HepG2 (cell line): ENCODE measurements around the gene ANO1. TPM values are rescaled to one million over a fixed set of nuclear protein-coding genes. Genes with fewer than 3 reads are reported as not detected.

Source experiments
- ATAC-seq: fragments of 200-7000 bp; cut with Tn5 transposase; 3 replicates; pipeline ENCODE4 v1.9.1; 2020; ENCODE audit warnings: mild to moderate bottlenecking, moderate library complexity
- BruUV-seq: library from RNA; stranded (reverse); fragments of 400-500 nt; replicated peaks from 2 replicates; lab custom pipeline; 2021; lab: Mats Ljungman, UMichigan
- CTCF ChIA-PET: fragments of 300-600 bp; formaldehyde crosslinking; extraction: SDS; loops from one replicate; lab custom pipeline; 2021; ENCODE audit warnings: low total read pairs, inconsistent platforms, low intra/inter-chr PET ratio; lab: Yijun Ruan, JAX
- POLR2A ChIA-PET: fragments of 350-600 bp; sonication (Branson Sonifier 250); formaldehyde crosslinking; loops from one replicate; lab custom pipeline; 2020; ENCODE audit warnings: antibody characterized with exemption, inconsistent platforms; lab: Yijun Ruan, JAX
- DNase-seq: peaks from one replicate; pipeline ENCODE4 v3.0.0-alpha.2; 2015; ENCODE audit warnings: low spot score
- FAIRE-seq: peaks from 3 replicates; lab custom pipeline; 2011; peaks lifted over from hg19 to GRCh38; lab: Jason Lieb, UNC
- H2AFZ ChIP-seq: one replicate; pipeline ENCODE4 v1.6.1; 2011; ENCODE audit warnings: low read length, inconsistent platforms
- H3K27ac ChIP-seq: fragments of 300-600 bp; 3 replicates; pipeline ENCODE4 v1.8.0; 2011; ENCODE audit warnings: mixed run types, mild to moderate bottlenecking, mixed read lengths, low read length, inconsistent platforms; ENCODE audit not compliant: insufficient read depth; ENCODE audit errors: extremely low read length
- H3K27me3 ChIP-seq, 2 experiments: fragments of 200-600 bp in 1 of 2; 2 replicates in 1 of 2; 3 replicates in 1 of 2; pipeline versions ENCODE4 v1.6.0 to v1.8.0; 2011; ENCODE audit warnings: low read length in 2 of 2, mild to moderate bottlenecking in 2 of 2, moderate library complexity in 2 of 2, inconsistent platforms in 1 of 2; ENCODE audit not compliant: insufficient read depth in 2 of 2, control insufficient read depth in 1 of 2
- H3K36me3 ChIP-seq, 2 experiments: fragments of 200-600 bp in 1 of 2; replicated peaks in 1 of 2; 2 replicates in 1 of 2; 3 replicates in 1 of 2; pipeline versions ENCODE4 v1.5.1 to v1.8.0; 2011; ENCODE audit warnings: low read length in 2 of 2, inconsistent platforms in 1 of 2; ENCODE audit not compliant: insufficient read depth in 2 of 2, control insufficient read depth in 1 of 2
- H3K4me1 ChIP-seq: 2 replicates; pipeline ENCODE4 v1.5.1; 2012; ENCODE audit warnings: low read length, inconsistent platforms; ENCODE audit not compliant: insufficient read depth
- H3K4me2 ChIP-seq: 2 replicates; pipeline ENCODE4 v1.6.0; 2011; ENCODE audit warnings: low read depth, low read length, inconsistent platforms
- H3K4me3 ChIP-seq, 3 experiments: fragments of 200-600 bp in 1 of 3; sonication (generic), shearing (Covaris generic) in 1 of 3; replicated peaks in 1 of 3; 2 replicates each; pipeline ENCODE4 v1.5.1; 2011 to 2016; ENCODE audit warnings: low read length in 3 of 3, inconsistent platforms in 2 of 3, low read depth in 2 of 3, mild to moderate bottlenecking in 2 of 3, control low read depth in 1 of 3, mixed read lengths in 1 of 3; ENCODE audit not compliant: insufficient read depth in 1 of 3
- H3K79me2 ChIP-seq: one replicate; pipeline ENCODE4 v1.6.1; 2011; ENCODE audit warnings: low read length, inconsistent platforms; ENCODE audit not compliant: insufficient read depth
- H3K9ac ChIP-seq: 2 replicates; pipeline ENCODE4 v1.6.0; 2011; ENCODE audit warnings: mild to moderate bottlenecking, low read depth, low read length, inconsistent platforms; ENCODE audit not compliant: insufficient read depth
- H3K9me3 ChIP-seq: 2 replicates; pipeline ENCODE4 v1.5.1; 2012; ENCODE audit warnings: mild to moderate bottlenecking, low read length
- H4K20me1 ChIP-seq: 2 replicates; pipeline ENCODE4 v1.6.0; 2011; ENCODE audit warnings: inconsistent platforms, mild to moderate bottlenecking, low read length, moderate library complexity; ENCODE audit not compliant: insufficient read depth
- MNT ChIP-seq: fragments of 450-650 bp; IDR thresholded peaks from 2 replicates; pipeline ENCODE4 v1.6.1; 2016
- PLRG1 ChIP-seq: fragments of 450-650 bp; conservative IDR thresholded peaks from 2 replicates; pipeline ENCODE4 v1.6.1; 2016
- ZNF460 ChIP-seq: sonication (generic); formaldehyde crosslinking; IDR thresholded peaks from 2 replicates; pipeline ENCODE4 v1.5.1; 2020; ENCODE audit warnings: missing genetic modification reagents, mild to moderate bottlenecking, borderline replicate concordance
- WGBS: methylation state at CpG from one replicate; pipeline ENCODE4 v1.1.6; 2017; ENCODE audit warnings: low lambda C conversion rate; 5-methylcytosine and 5-hydroxymethylcytosine counted together
- in situ Hi-C: cut with HindIII; loops from 2 replicates; pipeline ENCODE4 v1.10.0; 2017; ENCODE audit warnings: low pct_unique_long_range_greater_than_20kb; ENCODE audit not compliant: extremely low pct_ligation_motif_present
- intact Hi-C: fragments of 100-400 bp; cut with micrococcal nuclease; formaldehyde crosslinking; loops from one replicate; pipeline ENCODE4 v1.10.0; 2022; ENCODE audit not compliant: unreplicated experiment
- polyA plus RNA-seq, 8 experiments: library from polyadenylated mRNA; depleted of rRNA in 3 of 8; stranded (reverse) in 7 of 8; unstranded in 1 of 8; fragments of >200 nt; fragmentation: Illumina TruSeq in 4 of 8; extraction: Trizol in 4 of 8; gene quantifications; 2 replicates each; pipeline versions ENCODE4 v1.2.1 to v1.2.3, GENCODE V29; 2011 to 2016; ENCODE audit warnings: low read depth in 4 of 8, missing spikeins in 1 of 8, mixed read lengths in 1 of 8; ENCODE audit not compliant: insufficient read depth in 1 of 8
- total RNA-seq, 5 experiments: library from RNA; depleted of rRNA; stranded (reverse); fragments of >200 nt; fragmentation: Illumina TruSeq; extraction: Trizol; gene quantifications; 2 replicates each; pipeline ENCODE4 v1.2.3, GENCODE V29; 2016; ENCODE audit warnings: low read depth in 1 of 5

Gene ANO1
- total and polyA plus RNA-seq, 2 of the 13 experiments (the other 11 are each of a cell fraction or from before 2014, with no cell fraction given): not detected

- H3K36me3 ChIP-seq: no peaks in the 10 kb centered on the region
- POLR2A ChIA-PET: no interaction called here
- H3K4me2 ChIP-seq: no peak overlapping the region
- H3K27me3 ChIP-seq: peaks cover 0 to 2% of the 10 kb centered on the region in 2 experiments; a peak in 1 of 5 replicates
- H4K20me1 ChIP-seq: no peaks in the 10 kb centered on the region; the same call in 1 of the 2 replicates
- H2AFZ ChIP-seq: no peak overlapping the region
- no peak for DNase-seq
- 3% methylated on average over 3 of the region's 3 CpGs for WGBS
- H3K9ac ChIP-seq: no peak overlapping the region
- in situ Hi-C loops (loop anchor here (5.0 to 10.0 kb wide), 2 partner anchors 283 to 480 kb away; no protein-coding TSS in a partner anchor), intact Hi-C loops (no loop called here)
- TF ChIP-seq PLRG1: 0 out of 2 replicates have a peak, but pooled peaks have one; percentile 49
- peak; percentile 9; the same call in 1 of the 2 replicates for TF ChIP-seq MNT
- TF ChIP-seq ZNF460 (CRISPR knock-in tag): no peak
- H3K4me1 ChIP-seq: no peaks in the 10 kb centered on the region
- FAIRE-seq: no peak
- H3K9me3 ChIP-seq: peaks cover under 1% of the 10 kb centered on the region; the same call in 1 of the 2 replicates
- H3K4me3 ChIP-seq: no peak overlapping the region
- CTCF ChIA-PET: interaction anchor here (1.6 to 2.4 kb wide), 3 partner anchors 276 to 286 kb away, joined by 6 to 15 read pairs (median 7); no protein-coding TSS in a partner anchor
- ATAC-seq: no peak
- no peaks in the 10 kb centered on the region for H3K79me2 ChIP-seq
- no TSS peak for BruUV-seq
- H3K27ac ChIP-seq: no peak overlapping the region
Observed at GRCh38 chr11:70194792-70195791, 117.0 kb downstream of the ANO1 start.
